GM19099 (cell line): ENCODE data around the gene ZNF496.

Experiments
- POLR2A ChIP-seq: IDR thresholded peaks from 3 replicates; pipeline ENCODE4 v1.6.1; 2011; ENCODE audit warnings: low read depth; ENCODE audit not compliant: insufficient read length; ENCODE audit errors: extremely low read depth

Gene ZNF496

GRCh38 chr1:247303216-247303615 lies 28.5 kb downstream of the ZNF496 start:
- no peak for TF ChIP-seq POLR2A

- no peak for TF ChIP-seq POLR2A
Observed at GRCh38 chr1:247301176-247301540, 30.5 kb downstream of the ZNF496 start.

DNA sequence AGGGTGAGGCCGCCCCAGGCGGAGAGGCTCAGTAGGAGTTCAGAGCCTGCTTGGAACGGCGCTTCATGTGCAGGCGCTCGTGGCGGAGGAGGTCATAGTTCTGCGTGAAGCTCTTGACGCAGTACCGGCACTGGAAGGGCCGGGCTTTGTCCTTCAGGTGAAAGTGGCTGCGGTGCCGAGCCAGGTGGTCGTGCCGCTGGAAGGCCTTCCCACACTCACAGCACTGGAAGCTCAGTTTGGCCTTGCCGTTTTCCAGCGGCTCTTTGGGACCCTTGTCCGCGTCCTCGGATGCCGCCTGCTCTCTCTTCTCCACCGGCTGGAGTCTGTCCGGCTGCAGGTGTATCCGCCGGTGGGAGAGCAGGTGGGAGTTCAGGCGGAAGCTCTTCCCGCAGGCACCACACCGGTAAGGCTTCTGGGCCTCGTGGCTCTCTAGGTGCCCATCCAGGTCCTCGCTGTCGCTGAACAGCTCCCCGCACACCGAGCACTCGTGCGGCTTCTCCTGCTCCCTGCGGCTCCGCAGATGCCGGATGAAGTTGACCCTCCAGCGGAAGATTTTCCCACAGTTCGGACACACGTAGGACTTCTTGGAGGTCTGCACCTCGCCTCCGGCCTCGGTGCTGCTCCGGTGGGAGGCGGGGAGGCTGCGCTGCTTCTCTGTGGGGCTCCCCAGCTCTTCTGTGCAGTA lies 31.0 kb downstream of the ZNF496 start:
- TF ChIP-seq POLR2A = no peak

DNA sequence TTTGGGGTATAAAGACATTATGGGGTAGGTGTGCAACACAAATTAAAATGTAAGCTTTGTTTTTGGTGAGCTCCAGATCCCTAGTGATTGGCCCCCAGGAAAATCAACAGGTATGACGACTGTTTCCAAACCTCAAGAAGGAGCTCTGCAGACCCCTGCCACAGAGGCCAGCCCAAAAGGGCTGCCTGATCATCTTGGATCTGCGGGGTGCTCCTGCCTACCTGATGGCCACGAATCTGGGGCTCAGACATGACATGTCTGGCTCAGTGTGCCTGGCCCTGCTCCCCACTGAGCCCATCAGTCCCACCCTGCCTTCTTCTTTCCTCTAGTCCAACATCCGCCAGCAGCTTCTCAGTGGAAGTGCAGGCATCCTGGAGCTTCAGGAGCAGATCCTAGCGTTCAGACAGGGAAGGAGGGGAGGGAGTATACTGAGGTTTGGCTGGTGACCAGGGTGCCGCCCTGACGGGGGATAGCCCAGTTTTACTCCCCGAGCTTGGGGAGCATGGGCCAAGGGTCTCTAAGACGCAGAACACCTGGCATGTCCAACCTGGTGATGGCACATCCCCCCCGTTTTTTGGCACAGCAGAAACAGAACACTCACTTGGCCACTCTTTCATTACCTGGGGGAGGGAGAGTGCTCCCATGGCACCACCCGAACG lies 31.8 kb downstream of the ZNF496 start:
- TF ChIP-seq POLR2A = no peak

- no peak for TF ChIP-seq POLR2A
Observed at GRCh38 chr1:247298701-247299100, 33.0 kb downstream of the ZNF496 start.

- no peak for TF ChIP-seq POLR2A
Observed at GRCh38 chr1:247298124-247298481, 33.6 kb downstream of the ZNF496 start.

DNA sequence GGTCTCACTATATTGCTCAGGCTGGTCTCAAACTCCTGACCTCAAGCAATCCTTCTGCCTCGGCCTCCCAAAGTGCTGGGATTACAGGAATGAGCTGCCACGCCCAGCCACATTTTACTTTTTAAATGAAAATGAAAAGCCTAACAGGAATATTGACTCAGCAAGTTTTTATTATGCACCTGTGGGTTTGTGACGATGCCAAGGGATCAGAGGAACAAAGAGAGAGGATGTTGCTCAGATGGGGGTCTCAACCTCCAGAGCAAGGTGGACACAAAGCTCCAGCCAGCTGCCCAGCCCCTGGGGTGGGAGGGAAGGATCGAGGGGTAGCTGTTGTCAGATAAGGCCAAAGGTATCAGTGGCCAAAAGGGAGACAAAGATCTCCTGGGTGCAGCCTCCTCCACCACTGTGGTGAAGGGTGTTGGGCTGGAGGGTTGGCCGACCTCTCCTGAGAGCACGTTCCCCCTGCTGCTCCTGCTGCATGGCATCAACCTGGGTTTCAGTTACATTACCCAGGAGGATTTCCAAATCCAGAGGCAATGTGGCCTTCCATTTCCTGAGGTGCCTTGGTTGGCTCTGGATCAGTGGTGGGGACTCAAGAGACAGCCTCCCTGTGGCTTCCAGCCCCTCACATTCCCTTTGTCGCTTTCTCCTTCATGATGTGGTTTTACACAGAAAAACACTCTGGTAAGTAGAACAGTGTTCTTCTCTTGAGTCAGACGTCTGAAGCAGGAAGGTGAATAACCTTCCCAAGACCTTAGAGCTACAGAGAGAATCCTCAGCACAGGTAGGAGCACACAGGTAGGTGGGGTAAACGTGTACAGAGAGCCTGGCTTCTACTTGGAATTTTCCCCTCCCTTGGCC lies 34.2 kb downstream of the ZNF496 start:
- no peak for TF ChIP-seq POLR2A

- no peak for TF ChIP-seq POLR2A
Observed at GRCh38 chr1:247296599-247297180, 35.0 kb downstream of the ZNF496 start.

DNA sequence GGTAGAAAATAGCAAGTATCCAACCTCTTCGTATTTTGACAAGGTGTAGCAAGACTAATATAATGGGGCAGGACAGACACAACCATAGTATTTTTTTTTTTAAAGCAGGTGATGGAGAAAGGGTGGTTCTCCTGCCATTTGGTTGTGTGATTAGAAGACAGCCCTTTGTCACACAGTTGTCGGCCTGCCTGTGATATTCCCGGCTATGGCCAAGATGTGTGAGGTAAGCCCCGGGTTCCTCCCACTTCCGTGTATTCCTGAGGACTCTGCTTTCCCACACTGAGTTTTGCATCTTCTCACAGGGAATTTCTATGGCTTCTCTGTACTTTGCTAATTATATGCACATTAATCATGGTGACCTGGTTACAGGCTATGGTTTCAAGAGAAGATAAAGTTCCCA lies 35.9 kb downstream of the ZNF496 start:
- no peak for TF ChIP-seq POLR2A

DNA sequence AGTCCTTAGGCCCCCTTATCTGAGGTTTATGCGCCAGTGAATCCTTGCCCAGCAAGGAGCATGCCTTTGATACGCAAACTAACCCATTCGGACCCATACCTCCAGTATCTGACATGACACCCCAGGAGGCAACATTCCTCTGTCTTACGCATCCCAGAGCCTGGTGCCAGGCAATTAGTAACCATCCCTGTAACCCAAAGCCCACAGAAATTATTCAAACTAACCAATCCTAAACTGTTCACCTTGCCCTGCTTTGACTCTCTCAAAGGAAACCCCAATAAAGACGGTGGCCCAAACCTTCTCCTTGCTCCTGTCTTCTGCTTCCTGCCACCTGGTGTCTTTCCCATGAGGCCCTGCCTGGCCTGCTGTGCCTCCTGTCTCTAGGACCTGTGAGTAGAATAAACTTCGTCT lies 36.4 kb downstream of the ZNF496 start:
- no peak for TF ChIP-seq POLR2A

DNA sequence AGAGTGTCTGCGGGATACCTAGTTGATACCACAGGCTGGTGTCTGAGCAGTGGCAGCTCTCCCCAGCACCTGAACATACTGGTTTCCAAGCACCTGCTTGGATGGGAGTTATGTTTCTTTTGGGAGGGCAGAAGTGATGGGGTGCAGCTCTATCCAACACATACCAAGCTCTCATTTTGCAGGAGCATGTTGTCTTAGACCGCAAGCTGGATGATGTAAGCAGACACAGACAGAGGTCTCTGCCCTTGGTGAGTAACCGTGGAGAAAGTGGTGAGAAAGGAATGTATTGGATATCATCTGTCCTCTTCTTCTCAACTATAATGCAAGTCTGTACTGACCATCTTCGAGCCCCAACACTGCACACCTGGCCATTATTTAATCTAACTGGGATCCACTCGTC lies 37.4 kb downstream of the ZNF496 start:
- TF ChIP-seq POLR2A = no peak

DNA sequence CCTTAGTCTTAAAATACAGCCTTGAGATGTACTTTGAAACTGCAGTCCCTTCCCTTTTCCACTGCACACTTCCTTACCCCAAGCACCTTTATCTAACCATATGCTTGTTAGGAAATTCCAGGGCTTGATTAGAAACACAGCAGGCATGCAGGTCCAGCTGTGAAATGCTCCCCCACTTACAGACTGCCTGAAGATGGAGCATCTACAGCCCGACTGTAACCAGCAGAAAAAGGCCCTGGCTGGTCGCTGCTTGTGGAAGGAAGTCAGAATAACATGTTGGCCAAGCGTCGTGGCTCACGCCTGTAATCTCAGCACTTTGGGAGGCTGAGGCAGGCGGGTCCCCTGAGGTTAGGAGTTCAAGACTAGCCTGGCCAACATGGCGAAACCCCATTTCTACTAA lies 38.6 kb downstream of the ZNF496 start:
- no peak for TF ChIP-seq POLR2A

GRCh38 chr1:247291833-247292561 lies 39.7 kb downstream of the ZNF496 start:
- no peak for TF ChIP-seq POLR2A

DNA sequence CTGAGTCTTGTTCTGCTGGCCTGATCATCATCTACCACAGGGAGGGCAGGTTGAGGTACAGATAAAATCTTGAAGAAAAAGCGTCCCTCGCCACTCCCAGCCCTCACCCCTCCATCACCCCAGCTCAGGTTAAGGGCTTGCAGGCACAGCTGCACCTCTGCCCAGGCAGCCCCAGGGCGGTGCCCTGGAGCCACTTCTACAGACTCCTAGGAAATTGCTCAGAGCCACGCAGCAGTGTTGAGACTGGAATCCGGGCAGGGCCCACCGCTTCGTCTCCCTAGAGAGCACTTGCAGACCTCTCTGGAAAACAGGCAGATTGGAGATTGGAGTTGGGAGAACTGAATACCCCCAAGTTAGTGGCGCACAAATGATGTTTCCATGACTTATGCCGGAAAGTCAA lies 40.5 kb downstream of the ZNF496 start:
- no peak for TF ChIP-seq POLR2A

DNA sequence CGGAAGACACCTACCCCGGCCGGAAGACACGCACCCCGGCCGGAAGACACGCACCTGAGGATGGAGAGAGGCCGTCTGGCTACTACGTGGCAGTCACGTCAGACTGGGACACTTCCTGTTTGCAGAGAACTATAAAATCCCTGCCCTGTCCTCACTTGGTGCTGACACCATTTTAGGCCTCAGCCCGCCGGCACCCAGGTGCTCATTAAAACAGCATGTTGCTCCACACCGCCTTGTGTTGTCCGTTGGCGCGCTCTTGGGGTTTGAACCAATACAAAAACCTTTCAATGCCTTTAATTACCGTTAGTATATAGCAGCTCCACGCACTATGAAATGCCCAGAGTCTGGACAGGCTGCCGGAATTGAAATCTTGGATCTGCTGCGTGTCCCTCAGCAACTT lies 41.1 kb downstream of the ZNF496 start:
- TF ChIP-seq POLR2A = no peak
